ENCODE data around the gene RFT1.

RFT1 gene, protein sequence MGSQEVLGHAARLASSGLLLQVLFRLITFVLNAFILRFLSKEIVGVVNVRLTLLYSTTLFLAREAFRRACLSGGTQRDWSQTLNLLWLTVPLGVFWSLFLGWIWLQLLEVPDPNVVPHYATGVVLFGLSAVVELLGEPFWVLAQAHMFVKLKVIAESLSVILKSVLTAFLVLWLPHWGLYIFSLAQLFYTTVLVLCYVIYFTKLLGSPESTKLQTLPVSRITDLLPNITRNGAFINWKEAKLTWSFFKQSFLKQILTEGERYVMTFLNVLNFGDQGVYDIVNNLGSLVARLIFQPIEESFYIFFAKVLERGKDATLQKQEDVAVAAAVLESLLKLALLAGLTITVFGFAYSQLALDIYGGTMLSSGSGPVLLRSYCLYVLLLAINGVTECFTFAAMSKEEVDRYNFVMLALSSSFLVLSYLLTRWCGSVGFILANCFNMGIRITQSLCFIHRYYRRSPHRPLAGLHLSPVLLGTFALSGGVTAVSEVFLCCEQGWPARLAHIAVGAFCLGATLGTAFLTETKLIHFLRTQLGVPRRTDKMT

DNA sequence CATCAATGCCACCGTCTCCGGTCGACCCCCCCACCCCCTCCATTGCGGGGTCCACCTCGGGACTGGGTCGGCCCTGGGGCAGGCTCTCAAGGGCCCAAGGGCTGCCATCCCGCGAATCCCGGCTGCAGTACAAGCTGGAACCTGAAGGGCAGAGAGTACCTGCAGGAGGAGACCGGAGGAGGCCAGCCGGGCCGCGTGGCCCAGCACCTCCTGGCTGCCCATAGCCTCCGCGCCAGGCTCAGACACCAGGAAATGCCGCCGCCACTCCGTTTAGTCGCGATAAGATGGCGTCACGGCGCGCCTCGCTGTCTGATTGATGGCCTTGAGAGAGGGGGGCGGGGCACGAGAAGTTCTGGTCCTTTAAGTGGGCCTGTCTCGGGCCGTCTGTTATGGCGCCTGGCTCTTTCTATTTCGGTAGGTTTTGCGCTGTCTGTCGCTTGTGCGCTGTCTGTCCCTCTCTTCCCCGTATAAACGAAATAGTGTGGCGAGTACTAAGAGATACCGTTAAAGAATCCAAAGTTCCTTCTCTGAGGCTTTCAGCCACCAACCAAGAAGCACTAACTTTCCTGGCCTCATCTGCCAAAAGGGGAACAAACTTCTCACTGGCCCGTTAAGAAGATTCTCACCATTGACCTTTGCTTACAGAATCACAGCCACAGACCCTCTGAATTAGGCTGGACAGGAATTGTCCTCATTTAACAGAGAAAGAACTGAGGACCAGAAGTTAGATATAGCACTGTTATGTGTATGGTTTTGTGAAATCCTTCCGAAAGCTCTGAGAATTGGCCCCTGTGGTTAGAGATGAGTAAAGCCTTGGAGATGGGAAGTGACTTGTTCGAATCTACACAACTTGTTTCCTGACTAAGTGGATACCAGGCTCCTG, at the start of gene RFT1:
Gene RFT1 (minus strand): TSS at position 257 of the 883 bp plus-strand sequence. CDS start 35 bp downstream, at position 222.
- peaks cover 20% of the 10 kb centered on the region for H3K79me2 ChIP-seq (ENCODE audit: insufficient read depth, low read length)
- H3K9me2 ChIP-seq (replicated peaks; ENCODE audit: insufficient read depth, low read length) = no peaks in the 10 kb centered on the region
- peak within 1 kb of the TSS; percentile 88 for H3K4me2 ChIP-seq (ENCODE audit: low read depth, low read length, poor library complexity, severe bottlenecking)
- H2AFZ ChIP-seq (ENCODE audit: low read depth, low read length, severe bottlenecking) = peak within 1 kb of the TSS; percentile 89
- no peaks in the 10 kb centered on the region for H3K27me3 ChIP-seq (ENCODE audit: low read length)
- TF ChIP-seq, protein P1, sequence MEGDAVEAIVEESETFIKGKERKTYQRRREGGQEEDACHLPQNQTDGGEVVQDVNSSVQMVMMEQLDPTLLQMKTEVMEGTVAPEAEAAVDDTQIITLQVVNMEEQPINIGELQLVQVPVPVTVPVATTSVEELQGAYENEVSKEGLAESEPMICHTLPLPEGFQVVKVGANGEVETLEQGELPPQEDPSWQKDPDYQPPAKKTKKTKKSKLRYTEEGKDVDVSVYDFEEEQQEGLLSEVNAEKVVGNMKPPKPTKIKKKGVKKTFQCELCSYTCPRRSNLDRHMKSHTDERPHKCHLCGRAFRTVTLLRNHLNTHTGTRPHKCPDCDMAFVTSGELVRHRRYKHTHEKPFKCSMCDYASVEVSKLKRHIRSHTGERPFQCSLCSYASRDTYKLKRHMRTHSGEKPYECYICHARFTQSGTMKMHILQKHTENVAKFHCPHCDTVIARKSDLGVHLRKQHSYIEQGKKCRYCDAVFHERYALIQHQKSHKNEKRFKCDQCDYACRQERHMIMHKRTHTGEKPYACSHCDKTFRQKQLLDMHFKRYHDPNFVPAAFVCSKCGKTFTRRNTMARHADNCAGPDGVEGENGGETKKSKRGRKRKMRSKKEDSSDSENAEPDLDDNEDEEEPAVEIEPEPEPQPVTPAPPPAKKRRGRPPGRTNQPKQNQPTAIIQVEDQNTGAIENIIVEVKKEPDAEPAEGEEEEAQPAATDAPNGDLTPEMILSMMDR (IDR thresholded peaks at IDR 0.05; ENCODE audit: insufficient read depth, low read length, poor library complexity, severe bottlenecking) = no peak
- no peak for TF ChIP-seq EZH2phosphoT487 (conservative IDR thresholded peaks at IDR 0.05; ENCODE audit: low read length)
- peak within 1 kb of the TSS; percentile 59 for H3K27ac ChIP-seq (ENCODE audit: low read depth, low read length)
- no peaks in the 10 kb centered on the region for H3K9me3 ChIP-seq (ENCODE audit: insufficient read depth, low read length)
- peak within 1 kb of the TSS; percentile 95 for H3K9ac ChIP-seq (ENCODE audit: low read length)
- peak within 1 kb of the TSS; percentile 82 for H3K4me3 ChIP-seq (ENCODE audit: insufficient read depth, low read length, poor library complexity, severe bottlenecking)
- no peaks in the 10 kb centered on the region for H3F3A ChIP-seq (ENCODE audit: insufficient read depth)
- no peaks in the 10 kb centered on the region for H4K20me1 ChIP-seq (ENCODE audit: low read depth, low read length)
- no peaks in the 10 kb centered on the region for H3K36me3 ChIP-seq (ENCODE audit: low read length)

DNA sequence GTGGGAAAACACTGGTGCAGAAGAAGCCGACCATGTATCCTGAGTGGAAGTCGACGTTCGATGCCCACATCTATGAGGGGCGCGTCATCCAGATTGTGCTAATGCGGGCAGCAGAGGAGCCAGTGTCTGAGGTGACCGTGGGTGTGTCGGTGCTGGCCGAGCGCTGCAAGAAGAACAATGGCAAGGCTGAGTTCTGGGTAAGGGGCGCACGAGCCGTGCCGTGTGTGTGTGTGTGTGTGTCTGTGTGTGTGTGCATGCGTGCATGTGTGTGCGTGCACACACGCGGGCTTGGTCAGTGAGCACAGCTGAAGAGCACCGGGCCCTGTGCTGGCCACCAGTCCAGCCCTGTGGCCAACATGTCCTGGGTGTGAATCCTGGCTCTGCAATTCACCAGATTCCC, 49.3 kb upstream of the RFT1 start:
- peaks cover 43% of the 10 kb centered on the region for H3K79me2 ChIP-seq (ENCODE audit: insufficient read depth, low read length)
- H2AFZ ChIP-seq (ENCODE audit: low read depth, low read length, severe bottlenecking) = no peak overlapping the region
- H3K9me2 ChIP-seq (replicated peaks; ENCODE audit: insufficient read depth, low read length) = no peaks in the 10 kb centered on the region
- no peaks in the 10 kb centered on the region for H3K27me3 ChIP-seq (ENCODE audit: low read length)
- no peaks in the 10 kb centered on the region; the same call in 1 of the 2 replicates for H3K36me3 ChIP-seq (ENCODE audit: low read length)
- H3K4me3 ChIP-seq (ENCODE audit: insufficient read depth, low read length, poor library complexity, severe bottlenecking) = no peak overlapping the region
- peaks cover 15% of the 10 kb centered on the region for H3F3A ChIP-seq (ENCODE audit: insufficient read depth)
- peak overlapping the region; percentile 57 for H3K9ac ChIP-seq (ENCODE audit: low read length)
- peak overlapping the region; percentile 93 for H3K27ac ChIP-seq (ENCODE audit: low read depth, low read length)
- H3K4me2 ChIP-seq (ENCODE audit: low read depth, low read length, poor library complexity, severe bottlenecking) = peak overlapping the region; percentile 51
- no peaks in the 10 kb centered on the region for H3K9me3 ChIP-seq (ENCODE audit: insufficient read depth, low read length)
- TF ChIP-seq, protein P1 (IDR thresholded peaks at IDR 0.05; ENCODE audit: insufficient read depth, low read length, poor library complexity, severe bottlenecking) = no peak
- no peak for TF ChIP-seq EZH2phosphoT487 (conservative IDR thresholded peaks at IDR 0.05; ENCODE audit: low read length)
- H4K20me1 ChIP-seq (ENCODE audit: low read depth, low read length) = no peaks in the 10 kb centered on the region

DNA sequence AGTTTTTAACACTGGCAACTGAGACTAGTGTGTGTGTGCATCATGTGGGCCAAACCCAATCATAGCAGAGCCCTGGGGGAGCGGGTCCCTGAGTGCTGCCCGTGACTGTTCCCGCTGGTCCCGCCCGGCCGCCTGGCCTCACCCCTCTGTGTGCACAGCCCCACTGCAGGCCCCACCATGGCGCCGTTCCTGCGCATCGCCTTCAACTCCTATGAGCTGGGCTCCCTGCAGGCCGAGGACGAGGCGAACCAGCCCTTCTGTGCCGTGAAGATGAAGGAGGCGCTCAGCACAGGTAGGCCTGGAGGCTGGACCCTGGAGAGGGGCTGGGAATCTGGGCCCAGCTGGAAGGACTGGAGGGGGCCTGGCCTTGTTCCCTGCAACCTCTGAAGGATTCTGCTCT, 48.0 kb upstream of the RFT1 start:
- Histone ChIP-seq H2AFZ (ENCODE audit: low read depth, low read length, severe bottlenecking) (no peak overlapping the region), H3K4me2 (ENCODE audit: low read depth, low read length, poor library complexity, severe bottlenecking) (no peak overlapping the region), H3K9ac (ENCODE audit: low read length) (no peak overlapping the region), H3K27ac (ENCODE audit: low read depth, low read length) (peak overlapping the region; percentile 93), H4K20me1 (ENCODE audit: low read depth, low read length) (no peaks in the 10 kb centered on the region), H3F3A (ENCODE audit: insufficient read depth) (peaks cover 22% of the 10 kb centered on the region), H3K9me2 (replicated peaks; ENCODE audit: insufficient read depth, low read length) (no peaks in the 10 kb centered on the region), H3K79me2 (ENCODE audit: insufficient read depth, low read length) (peaks cover 56% of the 10 kb centered on the region), H3K36me3 (ENCODE audit: low read length) (no peaks in the 10 kb centered on the region; the same call in 1 of the 2 replicates), H3K9me3 (ENCODE audit: insufficient read depth, low read length) (no peaks in the 10 kb centered on the region), H3K4me3 (ENCODE audit: insufficient read depth, low read length, poor library complexity, severe bottlenecking) (no peak overlapping the region), H3K27me3 (ENCODE audit: low read length) (no peaks in the 10 kb centered on the region)
- TF ChIP-seq EZH2phosphoT487 (conservative IDR thresholded peaks at IDR 0.05; ENCODE audit: low read length) = no peak
- TF ChIP-seq, protein P1 (IDR thresholded peaks at IDR 0.05; ENCODE audit: insufficient read depth, low read length, poor library complexity, severe bottlenecking) = no peak
